Right forelimb (tissue), 1 donor: ENCODE measurements around the gene GORASP1.
A peak's percentile ranks its signal among the peaks of the same experiment; 100 is the strongest.
"Not testable (repeated sequence)": the region's sequence is repeated elsewhere in the genome, so short reads cannot be mapped to it uniquely, and the experiment has no call there.

Experiments used
- DNase-seq: peaks from one replicate; pipeline ENCODE4 v3.0.0-alpha.2; 2018

GORASP1 gene

GRCh38 chr3:39064646-39065045, 42.8 kb downstream of the GORASP1 start:
- DNase-seq: no peak

- no peak for DNase-seq
Measured at GRCh38 chr3:39063143-39063542, 44.3 kb downstream of the GORASP1 start.

GRCh38 chr3:39062180-39062579, 45.2 kb downstream of the GORASP1 start:
- DNase-seq: no peak

- not testable (repeated sequence) for DNase-seq
Measured at GRCh38 chr3:39061228-39061627, 46.2 kb downstream of the GORASP1 start.

- no peak for DNase-seq
Measured at GRCh38 chr3:39056151-39056550, 51.3 kb downstream of the GORASP1 start.

- no peak for DNase-seq
Measured at GRCh38 chr3:39053696-39054095, 53.7 kb downstream of the GORASP1 start.

GRCh38 chr3:39052583-39052982, 54.8 kb downstream of the GORASP1 start:
- DNase-seq: no peak

GRCh38 chr3:39051649-39052561, 55.5 kb downstream of the GORASP1 start, which contains the start of the genes SCN11A and WDR48:
TSS of gene SCN11A (minus strand) at chr3:39051944. CDS start at chr3:38950362, 101,582 bp downstream.
TSS of gene WDR48 (plus strand) at chr3:39052016. CDS start at chr3:39052026, 10 bp downstream.
- peak; percentile 96 for DNase-seq

- DNase-seq: no peak
Measured at GRCh38 chr3:39050029-39050428, 57.4 kb downstream of the GORASP1 start.
